SK-N-SH treated with all-trans-retinoic acid at 6 μM for 48 hours (cell line): ENCODE results near the gene ACTR8.

ENCODE experiments used
- ATAC-seq: fragments of 200-7000 bp; cut with Tn5 transposase; 3 replicates; pipeline ENCODE4 v1.9.1; 2020; ENCODE audit warnings: mild to moderate bottlenecking, moderate library complexity
- BACH2 ChIP-seq: fragments of 250-450 bp; sonication (Bioruptor Pico); IDR thresholded peaks from 2 replicates; pipeline ENCODE4 v1.9.0; 2021; ENCODE audit warnings: mild to moderate bottlenecking, borderline replicate concordance
- CREB5 ChIP-seq: fragments of 250-450 bp; sonication (Bioruptor Pico); IDR thresholded peaks from 2 replicates; pipeline ENCODE4 v1.5.1; 2020; ENCODE audit warnings: low read depth, mild to moderate bottlenecking, moderate library complexity
- CSDC2 ChIP-seq: fragments of 250-450 bp; sonication (Bioruptor Pico); IDR thresholded peaks from 2 replicates; pipeline ENCODE4 v1.5.0; 2020; ENCODE audit warnings: mild to moderate bottlenecking, moderate library complexity
- CSRNP3 ChIP-seq: fragments of 250-450 bp; sonication (Bioruptor Pico); IDR thresholded peaks from 2 replicates; pipeline ENCODE4 v1.5.1; 2021; ENCODE audit warnings: mild to moderate bottlenecking, moderate library complexity
- ESRRG ChIP-seq: fragments of 250-450 bp; sonication (Bioruptor Pico); IDR thresholded peaks from 2 replicates; pipeline ENCODE4 v1.6.1; 2021; ENCODE audit warnings: mild to moderate bottlenecking
- GLIS3 ChIP-seq: fragments of 250-450 bp; sonication (Bioruptor Pico); IDR thresholded peaks from 2 replicates; pipeline ENCODE4 v1.5.0; 2020; ENCODE audit warnings: mild to moderate bottlenecking, moderate library complexity
- ISL1 ChIP-seq: fragments of 250-450 bp; sonication (Bioruptor Pico); IDR thresholded peaks from 2 replicates; pipeline ENCODE4 v2.1.2; 2022; ENCODE audit warnings: mild to moderate bottlenecking, moderate library complexity
- OSR1 ChIP-seq: fragments of 250-450 bp; sonication (Bioruptor Pico); IDR thresholded peaks from 2 replicates; pipeline ENCODE4 v1.8.0; 2022; ENCODE audit warnings: moderate library complexity, mild to moderate bottlenecking, inconsistent platforms
- PATZ1 ChIP-seq: fragments of 250-450 bp; sonication (Bioruptor Pico); IDR thresholded peaks from 2 replicates; pipeline ENCODE4 v1.8.0; 2020; ENCODE audit warnings: mild to moderate bottlenecking, moderate library complexity, borderline replicate concordance
- POU6F1 ChIP-seq: fragments of 250-450 bp; sonication (Bioruptor Pico); IDR thresholded peaks from 2 replicates; pipeline ENCODE4 v1.8.0; 2021; ENCODE audit warnings: low read depth, mild to moderate bottlenecking, moderate library complexity, borderline replicate concordance
- PPARA ChIP-seq: fragments of 250-450 bp; sonication (Bioruptor Pico); IDR thresholded peaks from 2 replicates; pipeline ENCODE4 v1.5.0; 2020; ENCODE audit warnings: mild to moderate bottlenecking, borderline replicate concordance
- RARB ChIP-seq: fragments of 250-450 bp; sonication (Bioruptor Pico); IDR thresholded peaks from 2 replicates; pipeline ENCODE4 v1.8.0; 2021; ENCODE audit warnings: mild to moderate bottlenecking, moderate library complexity
- SNAI2 ChIP-seq: fragments of 250-450 bp; sonication (Bioruptor Pico); IDR thresholded peaks from 2 replicates; pipeline ENCODE4 v1.5.0; 2020; ENCODE audit warnings: mild to moderate bottlenecking, moderate library complexity
- TCF4 ChIP-seq: fragments of 250-450 bp; sonication (Bioruptor Pico); IDR thresholded peaks from 2 replicates; pipeline ENCODE4 v1.8.0; 2021; ENCODE audit warnings: mild to moderate bottlenecking, moderate library complexity, borderline replicate concordance
- TOX ChIP-seq: fragments of 250-450 bp; sonication (Bioruptor Pico); IDR thresholded peaks from 2 replicates; pipeline ENCODE4 v1.8.0; 2021; ENCODE audit warnings: mild to moderate bottlenecking, moderate library complexity, borderline replicate concordance
- TSHZ2 ChIP-seq: fragments of 250-450 bp; sonication (Bioruptor Pico); IDR thresholded peaks from 2 replicates; pipeline ENCODE4 v1.5.0; 2020; ENCODE audit warnings: mild to moderate bottlenecking, moderate library complexity
- ZC3H10 ChIP-seq: fragments of 250-450 bp; sonication (Bioruptor Pico); IDR thresholded peaks from 2 replicates; pipeline ENCODE4 v1.5.1; 2021; ENCODE audit warnings: mild to moderate bottlenecking, moderate library complexity
- ZFP3 ChIP-seq: fragments of 250-450 bp; sonication (Bioruptor Pico); IDR thresholded peaks from 2 replicates; pipeline ENCODE4 v1.5.0; 2020; ENCODE audit warnings: mild to moderate bottlenecking, moderate library complexity
- ZFP30 ChIP-seq: fragments of 450-650 bp; formaldehyde crosslinking; IDR thresholded peaks from 2 replicates; pipeline ENCODE4 v1.5.0; 2022; ENCODE audit warnings: mild to moderate bottlenecking, moderate library complexity
- ZNF565 ChIP-seq: fragments of 450-650 bp; formaldehyde crosslinking; conservative IDR thresholded peaks from 2 replicates; pipeline ENCODE4 v1.5.0; 2020; ENCODE audit warnings: low read depth, mild to moderate bottlenecking, moderate library complexity
- ZNF70 ChIP-seq: fragments of 450-650 bp; formaldehyde crosslinking; IDR thresholded peaks from 2 replicates; pipeline ENCODE4 v1.5.0; 2020; ENCODE audit warnings: mild to moderate bottlenecking, moderate library complexity
- ZNF8 ChIP-seq: fragments of 450-650 bp; formaldehyde crosslinking; IDR thresholded peaks from 2 replicates; pipeline ENCODE4 v1.5.0; 2020; ENCODE audit warnings: mild to moderate bottlenecking, moderate library complexity

Gene ACTR8

GRCh38 chr3:53835257-53835656 is 46.7 kb downstream of the ACTR8 start:
- TF ChIP-seq TCF4 (CRISPR knock-in tag) (no peak), ESRRG (no peak), PATZ1 (CRISPR knock-in tag) (no peak), ISL1 (CRISPR knock-in tag) (no peak), CREB5 (CRISPR knock-in tag) (no peak), RARB (CRISPR knock-in tag) (no peak), OSR1 (no peak), POU6F1 (no peak), PPARA (CRISPR knock-in tag) (no peak), ZNF8 (CRISPR knock-in tag) (no peak), SNAI2 (CRISPR knock-in tag) (no peak), ZFP3 (no peak), TOX (no peak), CSRNP3 (no peak), BACH2 (no peak), ZC3H10 (CRISPR knock-in tag) (no peak)
- no peak for ATAC-seq

GRCh38 chr3:53834429-53835095 is 47.4 kb downstream of the ACTR8 start:
- ATAC-seq = no peak
- no peak for TF ChIP-seq BACH2

GRCh38 chr3:53833700-53834099 is 48.3 kb downstream of the ACTR8 start:
- TF ChIP-seq TSHZ2 (CRISPR knock-in tag) = no peak
- TF ChIP-seq PPARA (CRISPR knock-in tag) = no peak
- TF ChIP-seq RARB (CRISPR knock-in tag) = no peak
- no peak for TF ChIP-seq GLIS3 (CRISPR knock-in tag)
- TF ChIP-seq ZFP30 (CRISPR knock-in tag) = no peak
- TF ChIP-seq PATZ1 (CRISPR knock-in tag) = no peak
- TF ChIP-seq ESRRG = no peak
- no peak for TF ChIP-seq ZNF565 (CRISPR knock-in tag)
- TF ChIP-seq TOX = no peak
- TF ChIP-seq ZC3H10 (CRISPR knock-in tag) = no peak
- no peak for TF ChIP-seq ZNF70
- no peak for TF ChIP-seq TCF4 (CRISPR knock-in tag)
- TF ChIP-seq SNAI2 (CRISPR knock-in tag) = no peak
- no peak for TF ChIP-seq OSR1
- TF ChIP-seq CSDC2 (CRISPR knock-in tag) = no peak
- TF ChIP-seq ZFP3 = no peak
- TF ChIP-seq, all 23 proteins: peak for 0
- no peak for ATAC-seq
